Stimulated activated CD8-positive, alpha-beta memory T cell treated with anti-CD3 and anti-CD28 coated beads, Interleukin-2, amount 100 ng/mL, for 1 hour (primary cell): ENCODE measurements around the gene CHRDL1.
"Not testable (repeated sequence)": the region's sequence is repeated elsewhere in the genome, so short reads cannot be mapped to it uniquely, and the experiment has no call there.

ENCODE experiments used
- DNase-seq, 2 donors: peaks; one replicate each; pipeline ENCODE4 v3.0.0-alpha.2; 2020; ENCODE audit warnings: low read depth in 2 of 2

CHRDL1 gene

DNA sequence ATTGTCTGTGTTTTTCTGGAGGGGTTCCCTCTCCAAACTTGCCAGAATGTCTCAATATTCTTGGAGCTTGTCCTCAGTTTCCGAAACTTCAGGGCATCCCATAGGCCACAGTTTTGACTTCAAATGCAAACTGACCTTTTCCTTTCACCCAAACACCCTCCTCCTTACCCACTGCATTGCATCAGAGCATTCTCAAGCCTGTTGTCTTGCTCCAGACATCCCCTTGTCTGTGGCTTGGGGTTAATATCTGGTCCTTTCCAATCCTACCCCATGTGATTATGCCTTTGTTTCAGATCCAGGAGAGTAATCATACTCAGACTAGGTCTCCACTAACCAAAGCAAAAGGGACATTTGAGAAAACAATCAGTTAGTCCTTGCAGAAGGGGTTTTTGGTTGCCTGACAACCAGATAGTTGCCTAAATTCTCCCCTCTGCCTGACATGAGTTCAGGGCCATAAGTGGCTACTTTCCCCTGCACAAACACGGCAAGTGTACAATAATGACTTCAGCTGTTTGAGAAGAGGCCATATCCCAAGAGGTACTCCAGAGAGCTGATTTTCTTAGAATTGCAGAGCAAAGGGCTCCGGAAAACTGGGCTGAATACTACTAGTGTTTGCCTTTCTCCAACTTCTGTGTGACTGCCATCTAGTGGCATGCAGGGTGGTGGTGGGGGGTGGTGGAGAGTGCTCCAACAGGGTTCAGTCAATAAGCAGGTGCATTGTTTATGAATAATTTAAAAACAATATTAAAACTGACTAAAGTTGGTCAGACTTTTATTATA, 130.2 kb downstream of the CHRDL1 start:
- no peak for DNase-seq

DNA sequence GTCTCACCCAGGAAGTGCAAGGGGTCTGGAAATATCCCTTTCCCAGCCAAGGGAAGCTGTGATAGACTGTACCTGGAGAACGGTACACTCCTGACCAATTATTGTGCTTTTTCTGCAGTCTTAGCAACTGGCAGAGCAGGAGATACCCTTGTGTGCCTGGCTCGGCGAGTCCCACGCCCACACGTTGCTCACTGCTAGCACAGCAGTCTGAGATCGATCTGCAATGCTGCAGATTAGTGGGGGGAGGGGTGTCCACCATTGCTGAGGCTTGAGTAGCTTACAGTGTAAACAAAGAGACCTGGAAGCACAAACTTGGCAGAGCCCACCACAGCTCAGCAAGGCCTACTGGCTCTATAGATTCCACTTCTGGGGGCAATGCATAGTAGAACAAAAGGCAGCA, 138.5 kb downstream of the CHRDL1 start:
- DNase-seq: no peak

DNA sequence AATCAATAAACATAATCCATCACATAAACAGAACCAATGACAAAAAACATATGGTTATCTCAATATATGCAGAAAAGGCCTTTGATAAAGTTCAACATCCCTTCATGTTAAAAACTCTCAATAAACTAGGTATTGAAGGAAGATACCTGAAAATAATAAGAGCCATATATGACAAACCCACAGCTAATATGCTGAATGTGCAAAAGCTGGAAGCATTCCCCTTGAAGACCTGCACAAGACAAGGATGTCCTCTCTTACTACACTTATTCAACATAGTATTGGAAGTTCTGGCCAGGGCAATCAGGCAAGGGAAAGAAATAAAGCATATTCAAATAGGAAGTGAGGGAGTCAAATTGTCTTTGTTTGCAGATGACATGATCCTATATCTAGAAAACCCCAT, 141.3 kb downstream of the CHRDL1 start:
- DNase-seq: not testable (repeated sequence)

DNA sequence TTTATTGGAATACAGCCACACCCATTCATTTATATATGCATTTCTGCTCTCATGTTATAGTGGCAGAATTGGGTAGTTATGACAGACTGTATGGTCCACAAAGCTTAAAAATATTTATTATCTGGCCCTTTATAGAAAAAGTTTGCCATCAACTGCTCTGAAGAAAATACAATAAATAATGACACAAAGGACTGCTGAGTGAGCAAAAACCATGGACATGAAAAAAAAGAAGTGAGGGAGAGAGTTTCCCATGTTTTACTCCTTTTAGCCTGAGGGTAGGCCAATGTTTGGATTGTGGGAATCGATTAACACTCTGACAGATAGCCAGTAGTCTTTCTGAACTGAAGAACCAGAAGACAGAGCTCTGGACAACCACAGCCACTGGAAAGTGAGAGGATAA, 149.2 kb downstream of the CHRDL1 start:
- no peak for DNase-seq
